ENCODE results near the gene HSDL2.

Gene HSDL2

DNA sequence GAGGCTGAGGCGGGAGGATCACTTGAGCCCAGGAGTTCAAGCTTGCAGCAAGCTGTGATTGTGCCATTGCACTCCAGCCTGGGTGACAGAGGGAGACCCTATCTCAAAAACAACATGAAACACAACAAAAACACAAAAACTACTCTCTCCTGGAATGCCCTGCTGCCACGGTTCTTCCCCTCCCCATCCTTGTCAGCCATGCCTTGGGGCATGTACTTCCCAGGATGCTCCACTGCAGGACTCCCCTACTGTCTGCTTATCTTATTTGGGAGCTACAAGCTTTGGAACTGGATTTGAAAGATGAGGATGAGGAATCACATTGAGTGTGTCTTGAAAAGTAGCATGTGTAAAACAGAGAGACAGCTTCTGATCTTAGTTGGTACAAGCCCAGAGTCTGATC, 66.6 kb downstream of the HSDL2 start:
- DNase-seq (ENCODE audit: low read depth), result no peak

DNA sequence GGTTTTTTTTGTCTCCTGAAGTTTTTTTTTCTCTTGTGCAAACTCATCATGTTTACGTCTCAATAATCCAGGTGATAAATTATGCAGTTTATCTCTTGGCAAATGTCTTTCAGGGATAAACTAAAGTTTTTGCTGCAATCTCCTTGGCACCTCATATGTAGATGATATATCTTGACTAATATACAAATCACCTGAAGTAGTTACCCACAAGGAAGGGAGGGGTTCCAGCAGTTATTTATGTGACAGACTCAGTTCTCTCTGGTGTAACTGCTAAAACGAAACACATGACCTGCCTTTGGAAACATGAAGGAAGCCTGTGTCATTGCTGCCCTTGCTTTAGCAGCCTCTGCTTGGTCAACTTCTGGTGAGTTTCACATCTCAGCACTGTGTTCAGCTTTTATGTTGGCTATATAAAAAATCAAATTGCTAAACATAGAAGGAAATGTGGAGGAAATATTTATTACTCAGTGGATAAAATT, 67.4 kb downstream of the HSDL2 start:
- DNase-seq (ENCODE audit: low read depth), result no peak

DNA sequence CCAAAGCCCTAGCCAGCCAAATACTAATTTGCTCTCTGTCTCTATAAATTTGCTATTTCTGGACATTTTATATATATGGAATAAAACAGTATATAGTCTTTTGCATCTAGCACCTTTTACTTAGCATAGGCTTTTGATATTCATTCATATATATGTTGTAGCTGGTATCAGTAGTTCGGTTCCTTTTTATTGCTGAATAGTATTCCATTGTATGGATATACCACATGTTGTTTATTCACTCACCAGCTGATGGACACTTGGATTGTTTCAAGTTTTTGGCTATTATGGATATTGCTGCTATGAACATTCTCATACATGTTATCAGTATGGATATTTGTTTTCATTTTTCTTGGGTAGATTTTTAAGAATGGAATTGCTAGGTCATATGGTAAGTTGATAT, 82.9 kb downstream of the HSDL2 start:
- no peak for DNase-seq (ENCODE audit: low read depth)

DNA sequence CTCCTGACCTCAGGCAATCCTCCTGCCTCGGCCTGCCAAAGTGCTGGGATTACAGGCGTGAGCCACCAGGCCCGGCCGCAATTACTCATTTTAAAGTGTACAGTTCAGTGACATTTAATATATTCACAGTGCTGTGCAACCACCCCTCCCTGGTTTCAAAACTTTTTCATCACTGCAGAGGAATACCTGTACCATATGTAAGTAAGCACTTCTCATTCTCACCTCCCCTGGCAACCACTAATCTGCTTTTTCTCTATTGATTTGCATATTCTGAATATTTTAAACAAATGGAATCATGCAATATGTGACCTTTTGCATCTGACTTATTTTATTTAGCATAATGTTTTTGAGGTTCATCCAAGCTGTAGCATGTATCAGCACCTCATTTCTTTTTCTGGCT, 85.4 kb downstream of the HSDL2 start:
- no peak for DNase-seq (ENCODE audit: low read depth)

DNA sequence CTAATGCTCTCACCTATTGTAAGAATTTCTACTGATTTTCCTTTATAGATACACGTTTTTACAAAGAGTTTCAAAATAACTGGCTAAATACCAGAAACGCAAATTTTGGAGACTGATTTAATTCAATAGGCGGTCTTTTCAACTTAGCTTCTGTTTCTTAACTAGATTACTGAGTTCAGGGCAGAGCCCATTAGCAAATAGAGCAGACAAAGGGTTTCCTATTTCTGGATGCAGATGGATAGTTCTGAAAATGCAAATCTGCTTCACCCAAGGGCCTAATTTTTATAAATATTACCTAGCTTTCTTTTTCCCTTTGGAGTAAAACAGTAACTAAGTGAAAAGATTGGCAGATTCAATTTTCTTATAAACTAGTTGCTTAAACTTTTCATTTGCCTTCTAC, 93.1 kb downstream of the HSDL2 start:
- DNase-seq (ENCODE audit: low read depth), result no peak

DNA sequence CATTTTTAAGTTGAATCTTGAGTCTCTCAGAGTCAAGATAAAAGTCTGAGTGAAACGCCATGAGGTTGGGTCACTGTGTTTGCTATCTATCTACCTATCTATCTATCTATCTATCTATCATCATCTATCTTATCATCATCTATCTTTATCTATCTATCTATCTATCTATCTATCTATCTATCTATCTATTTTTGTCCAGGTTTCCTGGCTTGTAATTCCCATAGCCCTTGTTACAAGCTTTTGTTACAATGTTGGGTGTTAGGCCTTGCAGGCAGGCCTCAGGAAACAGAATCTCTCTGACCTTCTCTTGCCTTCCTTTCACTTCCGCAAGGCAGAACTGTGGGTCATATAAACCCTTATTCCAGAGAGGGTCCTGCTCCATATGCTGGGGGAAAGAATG, 94.1 kb downstream of the HSDL2 start:
- DNase-seq (ENCODE audit: low read depth), result no peak

DNA sequence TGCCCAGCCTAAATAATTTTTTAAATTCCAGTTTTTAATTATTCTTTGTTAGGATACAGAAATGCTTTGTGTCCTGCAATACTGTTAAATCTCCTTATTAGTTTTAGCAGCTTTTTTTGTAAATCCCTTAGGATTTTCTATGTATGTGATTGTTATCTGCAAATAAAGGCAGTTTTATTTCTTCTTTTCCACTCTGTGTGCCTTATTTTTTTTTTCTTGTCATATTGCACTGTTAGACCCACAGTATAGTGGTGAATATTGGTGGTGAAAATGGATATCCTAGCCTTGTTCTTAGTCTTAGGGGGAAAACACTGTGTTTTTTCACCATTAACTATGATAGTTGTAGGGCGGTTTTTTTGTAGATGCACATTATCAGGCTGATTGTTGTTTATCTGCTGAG, 95.4 kb downstream of the HSDL2 start:
- DNase-seq (ENCODE audit: low read depth), result no peak

DNA sequence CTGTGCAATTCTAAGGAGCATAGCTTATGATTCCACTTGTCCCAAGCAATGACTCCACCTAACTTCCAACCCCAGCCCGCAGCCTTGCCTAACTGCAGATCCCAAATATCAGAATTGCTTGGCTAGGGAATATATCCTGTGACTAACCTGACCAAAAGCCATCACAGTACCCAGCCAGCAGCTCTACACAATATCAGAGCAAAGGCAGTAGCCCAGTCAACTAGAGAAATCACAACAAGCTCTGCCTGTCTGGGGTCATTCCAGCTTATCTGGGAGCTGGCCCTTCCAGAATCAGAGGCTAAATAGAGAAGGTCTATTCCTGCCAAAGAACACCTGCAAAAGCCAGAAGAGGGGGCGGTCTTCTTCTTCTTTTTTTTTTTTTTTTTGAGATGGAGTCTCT, 97.4 kb downstream of the HSDL2 start:
- DNase-seq (ENCODE audit: low read depth), result no peak

DNA sequence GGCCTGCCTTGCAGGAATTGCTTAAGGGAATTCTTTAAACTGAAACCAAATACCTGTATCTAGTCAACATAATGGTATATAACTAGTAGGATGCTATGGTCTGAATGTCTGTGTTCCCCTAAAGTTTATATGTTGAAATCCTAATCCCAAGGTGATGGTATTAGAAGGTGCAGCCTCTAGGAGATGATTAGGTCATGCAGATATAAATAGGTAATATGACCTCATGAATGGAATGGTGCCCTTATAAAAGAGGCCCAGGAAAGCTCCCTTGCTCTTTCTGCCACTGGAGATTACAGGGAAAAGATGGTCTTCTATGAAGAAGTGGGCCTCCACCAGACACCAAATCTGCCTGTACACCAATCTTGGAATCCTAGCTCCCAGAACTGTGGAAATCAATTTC, 99.3 kb downstream of the HSDL2 start:
- DNase-seq (ENCODE audit: low read depth), result no peak

DNA sequence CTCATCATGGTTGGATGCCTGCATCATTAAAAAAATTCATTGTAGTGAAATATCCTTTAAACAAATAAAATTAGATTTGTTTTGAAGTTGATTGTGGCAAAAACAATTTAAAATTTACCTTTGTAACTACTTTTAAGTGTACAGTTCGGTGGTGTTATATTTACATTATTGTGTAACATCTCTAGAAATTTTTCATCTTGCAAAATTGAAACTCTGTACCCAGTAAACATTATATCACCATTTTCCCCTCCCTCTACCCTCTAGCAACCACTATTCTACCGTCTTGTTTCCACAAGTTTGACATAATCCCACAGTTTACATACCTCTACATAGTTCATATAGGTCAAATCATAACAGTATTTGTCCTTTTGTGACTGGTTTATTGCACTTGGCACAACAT, 104.7 kb downstream of the HSDL2 start:
- no peak for DNase-seq (ENCODE audit: low read depth)

DNA sequence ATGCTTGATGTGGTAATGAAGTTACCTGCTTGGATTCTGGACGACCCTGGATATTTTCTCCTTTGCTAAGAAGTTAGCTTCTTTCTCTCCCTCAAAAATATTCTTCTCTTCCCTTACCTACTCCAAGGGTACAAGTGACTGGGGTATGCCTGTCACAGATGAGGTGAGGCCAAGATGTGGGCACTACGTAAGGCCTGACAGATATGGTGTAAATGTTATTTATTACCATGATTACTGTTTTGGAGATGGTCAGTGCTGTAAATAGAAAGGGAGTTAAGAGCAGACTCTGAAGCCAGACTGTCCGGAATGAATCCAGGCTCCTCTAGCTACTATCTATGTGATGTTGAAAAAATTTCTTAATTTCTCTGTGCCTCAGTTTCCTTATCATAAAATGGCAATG, 105.7 kb downstream of the HSDL2 start:
- DNase-seq (ENCODE audit: low read depth), result no peak

DNA sequence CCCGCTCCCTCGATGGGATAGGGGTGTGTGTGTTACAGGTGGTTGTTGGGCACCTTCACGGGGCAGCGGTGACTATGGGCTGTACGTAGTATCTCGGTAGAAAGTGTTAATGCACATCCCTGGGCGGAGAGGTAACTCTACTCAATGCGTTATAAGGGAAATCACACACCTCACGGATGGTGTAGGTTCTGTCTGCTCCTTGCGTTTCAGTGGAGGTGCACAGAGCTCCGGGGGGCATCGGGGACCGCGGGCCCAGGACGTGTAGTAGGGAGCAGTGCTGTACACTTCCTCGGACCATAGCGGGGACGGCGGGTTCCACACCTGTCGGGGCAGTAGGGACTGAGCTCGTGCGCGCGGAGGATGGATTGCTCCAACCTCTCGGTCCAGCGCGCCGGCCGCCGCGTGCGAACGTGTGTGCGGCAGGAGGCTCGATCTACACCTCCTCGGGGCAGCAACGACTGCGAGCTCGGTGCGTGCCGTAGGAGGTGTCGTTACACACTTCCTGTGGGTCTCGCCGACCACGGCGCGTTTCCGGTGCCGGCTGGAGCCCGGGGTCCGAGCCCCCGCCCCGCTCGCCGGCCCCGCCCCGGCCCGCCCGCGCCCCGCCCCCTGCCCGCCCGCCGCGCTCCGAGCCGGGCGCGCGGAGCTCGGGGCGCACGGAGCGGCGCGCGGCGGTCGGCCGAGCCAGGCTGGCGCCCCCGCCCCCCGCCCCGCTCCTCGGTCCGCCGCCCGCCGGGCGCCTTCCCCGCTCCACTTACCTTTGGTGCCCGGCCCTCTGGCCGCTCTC, 106.5 kb downstream of the HSDL2 start, which contains the start of gene KIAA1958:
Gene KIAA1958, plus strand, starts transcription at position 607 of the 787 bp plus-strand sequence. CDS start 87,254 bp downstream, outside the sequence.
- peak; percentile 81 for DNase-seq (ENCODE audit: low read depth)

DNA sequence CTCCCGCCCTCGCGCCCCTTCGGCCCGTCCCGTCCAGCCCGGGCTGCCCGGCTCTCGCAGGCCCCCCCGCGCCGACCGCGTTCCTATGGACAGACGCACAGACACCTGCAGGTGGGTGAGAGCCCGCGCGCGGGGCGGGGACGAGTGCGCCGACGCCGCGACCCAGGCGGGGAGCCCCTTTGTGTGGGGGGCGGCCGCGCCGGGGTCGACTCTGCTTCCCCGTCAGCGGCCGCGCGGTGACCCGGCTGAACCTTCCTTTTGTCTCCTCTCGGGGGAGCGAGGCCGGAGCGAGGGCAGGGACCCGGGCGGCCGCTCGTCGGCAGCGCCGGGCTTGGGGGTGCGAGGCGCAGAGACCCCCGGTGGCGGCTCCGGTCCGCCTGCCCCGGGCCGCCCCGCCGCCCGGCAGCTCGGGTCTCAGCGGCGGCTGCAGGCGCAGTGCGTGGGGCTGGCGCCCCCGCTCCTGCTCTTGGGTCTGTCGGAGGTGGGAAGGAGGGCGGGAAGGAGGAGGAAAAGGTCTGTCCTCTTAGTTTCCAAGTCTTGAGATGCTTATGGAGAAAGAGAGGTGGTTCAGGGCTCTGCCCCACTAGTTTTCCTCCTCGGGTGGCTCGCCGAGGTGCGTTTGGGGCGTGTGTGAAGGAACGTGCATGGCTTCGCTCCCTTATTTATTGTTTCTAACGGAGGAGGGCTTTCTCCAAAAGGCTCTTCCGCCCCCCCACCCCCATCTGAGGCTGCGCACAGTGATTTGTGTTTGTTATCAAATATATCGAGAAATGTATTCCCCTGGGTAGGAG, 107.3 kb downstream of the HSDL2 start:
- DNase-seq (ENCODE audit: low read depth), result peak; percentile 33

DNA sequence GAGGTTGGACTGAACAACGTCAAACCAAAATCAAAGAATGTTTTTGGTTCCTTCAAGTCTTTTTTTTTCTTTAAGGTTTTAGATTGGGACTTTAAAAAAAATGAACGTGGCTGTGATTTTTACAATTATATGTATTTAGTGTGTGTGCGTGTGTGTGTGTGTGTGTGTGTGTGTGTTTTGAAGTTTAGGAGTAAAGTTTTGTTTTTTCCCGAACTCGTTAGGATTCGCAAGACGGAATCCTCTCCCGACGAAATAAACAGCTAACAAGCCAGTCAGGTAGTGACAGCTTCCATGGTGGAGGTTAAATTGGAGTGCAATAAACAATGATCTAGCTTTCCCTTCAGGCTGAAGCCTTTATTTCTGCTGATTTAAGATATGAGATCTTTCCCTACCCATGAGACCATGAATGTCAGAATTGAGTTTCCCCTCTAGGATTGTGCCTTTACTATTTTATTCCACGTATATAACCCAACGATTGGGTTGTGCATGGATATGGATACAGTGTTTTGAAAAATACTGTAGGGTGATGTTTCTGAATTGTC, 108.0 kb downstream of the HSDL2 start:
- no peak for DNase-seq (ENCODE audit: low read depth)

DNA sequence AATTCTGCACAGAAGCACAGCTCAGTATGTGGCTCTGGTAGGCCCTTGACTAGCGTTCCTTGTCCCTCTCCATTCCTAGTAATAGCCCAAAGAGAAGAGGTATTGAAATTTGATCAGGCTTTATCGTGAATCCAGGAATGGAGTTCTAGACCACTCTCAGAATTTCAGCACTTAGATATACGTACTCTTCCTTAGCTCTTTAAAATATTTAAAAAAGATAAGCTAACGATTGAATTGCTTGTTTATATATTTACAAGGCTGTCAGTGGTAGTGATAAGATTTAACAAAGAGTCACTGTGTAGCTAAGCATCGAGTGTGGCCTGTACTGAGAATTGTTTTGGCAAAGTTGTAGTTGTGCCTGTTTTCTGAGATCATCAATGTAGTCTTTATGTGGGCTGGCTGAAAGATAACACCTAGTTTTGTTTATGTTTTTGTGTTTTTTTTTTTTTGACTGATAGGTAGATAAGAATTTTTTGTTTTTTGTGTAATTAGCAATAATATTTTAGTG, 109.2 kb downstream of the HSDL2 start:
- DNase-seq (ENCODE audit: low read depth), result no peak

DNA sequence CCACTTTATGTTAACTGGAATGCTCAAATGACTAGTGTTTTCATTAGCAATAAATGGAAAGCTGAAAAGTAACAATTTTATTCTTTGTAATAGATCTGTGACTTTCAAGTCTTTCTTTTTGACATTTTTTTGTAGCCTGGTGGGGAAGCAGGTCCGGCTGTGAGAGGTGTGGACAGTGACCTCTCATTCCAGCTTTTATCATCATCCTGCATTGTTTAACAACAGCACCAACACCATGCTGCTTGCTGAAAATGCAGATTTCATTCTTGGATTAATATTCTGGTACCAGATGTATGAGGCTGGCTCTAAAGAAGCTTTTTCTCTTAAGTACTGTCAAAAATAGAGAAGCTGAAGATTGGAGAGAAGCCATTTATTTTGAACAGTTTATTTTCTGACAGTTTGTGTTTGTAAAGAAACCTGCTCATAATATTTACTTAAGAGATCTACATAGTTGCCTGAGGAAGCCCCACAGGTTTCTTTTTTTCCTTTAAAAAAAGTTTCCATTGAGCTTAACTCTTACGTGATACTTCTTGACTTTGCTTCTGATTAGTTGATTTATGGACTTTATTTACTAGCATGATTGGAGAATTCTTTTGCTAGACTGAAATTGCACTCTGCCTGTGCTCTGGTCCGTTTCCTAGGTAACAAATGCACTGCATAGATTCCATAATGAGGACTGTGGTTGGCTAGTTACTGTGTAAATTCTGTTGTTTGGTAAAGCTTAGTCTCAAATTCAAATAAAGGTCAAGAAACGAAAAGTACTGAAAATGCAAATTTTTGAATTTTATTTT, 110.2 kb downstream of the HSDL2 start:
- DNase-seq (ENCODE audit: low read depth), result no peak

DNA sequence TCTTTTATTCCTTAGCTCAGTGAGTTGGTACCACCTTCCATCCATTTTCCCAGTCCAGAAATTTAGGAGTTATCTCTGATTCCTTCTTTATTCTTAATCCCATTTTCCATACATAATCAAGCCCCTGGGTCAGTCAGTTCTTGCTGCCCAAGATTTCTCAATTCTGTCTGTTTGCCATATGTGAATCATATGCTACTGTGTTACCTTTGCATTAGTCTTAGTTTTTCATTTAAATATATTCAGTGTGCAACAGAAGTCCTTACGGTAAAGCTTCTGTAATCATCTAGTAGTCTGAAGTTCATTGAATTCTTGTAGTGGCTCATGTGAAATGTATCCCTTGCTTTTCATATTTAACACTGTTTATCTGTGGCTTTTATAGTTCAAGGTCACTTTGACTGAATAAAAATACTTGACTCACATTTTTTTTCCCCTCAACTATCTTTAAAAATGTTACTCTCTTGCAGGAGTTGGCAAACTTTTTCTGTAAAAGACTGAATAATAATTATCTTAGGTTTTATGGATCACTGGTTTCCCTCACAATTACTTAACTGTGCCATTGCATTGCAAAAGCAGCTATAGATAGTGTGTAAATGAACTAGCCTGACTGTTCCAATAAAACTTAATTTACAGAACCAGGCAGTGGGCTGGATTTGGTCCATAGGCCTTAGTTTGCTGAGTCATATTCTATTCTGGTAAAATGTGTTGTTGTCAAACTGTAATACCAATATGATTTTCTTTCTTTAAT, 113.7 kb downstream of the HSDL2 start:
- DNase-seq (ENCODE audit: low read depth), result no peak

DNA sequence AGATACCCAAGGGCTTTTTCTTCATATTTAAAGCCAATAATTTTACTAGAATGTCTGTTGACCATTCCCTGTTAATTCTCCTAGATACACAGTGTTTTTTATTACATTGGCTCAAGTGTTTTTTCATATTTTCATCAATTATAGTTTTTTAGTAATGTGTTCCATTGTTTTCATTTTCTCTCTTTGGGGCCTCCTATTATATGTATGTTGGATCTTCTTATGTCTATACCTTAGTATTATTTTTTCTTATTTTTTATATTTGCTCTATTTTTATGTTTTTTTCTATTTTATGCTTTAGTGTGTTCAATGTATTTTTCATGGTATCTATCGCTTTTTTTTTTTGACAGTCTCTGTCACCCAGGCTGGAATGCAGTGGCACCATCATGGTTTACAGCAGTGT, 114.2 kb downstream of the HSDL2 start:
- DNase-seq (ENCODE audit: low read depth), result no peak

DNA sequence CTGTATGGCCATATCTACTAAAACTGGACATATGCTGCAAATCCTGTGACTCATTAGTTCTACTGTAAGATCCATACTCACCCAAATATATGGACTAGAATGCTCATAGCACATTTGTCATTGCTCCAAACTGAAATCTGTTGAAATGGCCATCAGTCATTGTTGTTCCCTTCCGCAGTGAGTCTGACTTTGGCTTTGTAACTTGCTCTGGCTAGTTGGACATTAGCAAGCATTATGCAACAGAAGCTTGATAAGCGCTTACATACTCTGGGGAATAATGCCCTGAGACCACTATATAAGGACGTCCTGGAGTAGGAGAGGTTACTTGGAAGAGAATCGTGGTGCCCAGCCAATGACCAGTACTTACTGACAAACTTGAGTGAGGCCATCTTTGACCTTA, 115.7 kb downstream of the HSDL2 start:
- DNase-seq (ENCODE audit: low read depth), result no peak

DNA sequence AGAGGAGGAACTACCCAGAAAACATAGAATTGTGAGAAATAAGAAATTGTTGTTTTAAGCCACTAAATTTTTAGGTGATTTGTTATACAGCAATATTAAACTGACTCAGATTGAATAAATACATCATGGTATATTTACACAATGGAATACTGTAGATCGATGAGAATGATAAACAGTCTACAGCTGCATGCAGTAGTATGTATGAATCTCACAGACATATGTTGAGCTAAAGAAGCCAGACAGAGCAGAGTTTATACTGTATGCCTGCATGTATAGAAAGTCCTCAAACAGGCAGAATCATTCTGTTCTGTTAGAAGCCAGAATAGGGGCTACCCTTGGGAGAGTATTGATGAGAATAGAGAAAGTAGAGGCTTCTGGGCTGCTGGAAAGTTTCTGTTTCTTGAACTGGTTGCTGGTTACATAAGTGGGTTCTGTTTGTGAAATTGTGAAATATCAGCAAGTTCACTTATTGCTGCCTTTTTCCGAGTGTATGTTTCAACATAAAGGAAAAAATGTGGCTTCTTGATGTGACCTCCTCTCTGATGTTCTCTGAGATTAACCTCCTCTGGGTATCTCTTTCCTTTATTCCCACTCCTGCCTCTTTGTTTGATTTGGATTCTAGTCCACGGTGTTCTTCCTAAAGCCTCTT, 116.3 kb downstream of the HSDL2 start:
- DNase-seq (ENCODE audit: low read depth), result no peak

DNA sequence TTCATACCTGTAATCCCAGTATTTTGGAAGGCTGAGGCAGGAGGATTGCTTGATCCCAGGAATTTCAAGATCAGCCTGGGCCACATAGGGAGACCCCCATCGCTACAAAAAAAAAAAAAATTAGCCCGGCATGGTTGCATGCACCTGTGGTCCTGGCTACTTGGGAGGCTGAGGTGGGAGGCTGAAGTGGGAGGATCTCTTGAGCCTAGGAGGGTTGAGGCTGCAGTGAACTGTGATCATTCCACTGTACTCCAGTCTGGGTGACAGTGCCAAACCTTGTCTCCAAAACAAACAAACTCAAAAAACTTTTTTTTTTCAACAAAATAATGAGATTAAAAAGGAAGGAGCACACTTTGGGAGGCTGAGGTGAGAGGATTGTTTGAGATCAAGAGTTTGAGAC, 120.9 kb downstream of the HSDL2 start:
- DNase-seq (ENCODE audit: low read depth), result no peak

Data from stimulated activated CD8-positive, alpha-beta memory T cell treated with anti-CD3 and anti-CD28 coated beads, Interleukin-4, amount 100 ng/mL, for 24 hours (primary cell).